ENCODE measurements around the gene MAP1LC3A.

The MAP1LC3A gene

GRCh38 chr20:34530342-34530741 lies 28.2 kb upstream of the MAP1LC3A start:
- DNase-seq: no peak

GRCh38 chr20:34531608-34532265 lies 26.8 kb upstream of the MAP1LC3A start:
- DNase-seq: no peak

GRCh38 chr20:34532320-34532719 lies 26.2 kb upstream of the MAP1LC3A start:
- DNase-seq: no peak

- no peak for DNase-seq
Measured at GRCh38 chr20:34532756-34533155, 25.8 kb upstream of the MAP1LC3A start.

GRCh38 chr20:34534391-34535165 lies 23.9 kb upstream of the MAP1LC3A start:
- DNase-seq: no peak

- no peak for DNase-seq
Measured at GRCh38 chr20:34535301-34535840, 23.1 kb upstream of the MAP1LC3A start.

GRCh38 chr20:34535857-34536256 lies 22.7 kb upstream of the MAP1LC3A start:
- no peak for DNase-seq

- DNase-seq: peak; percentile 71
Measured at GRCh38 chr20:34536798-34537394, 21.6 kb upstream of the MAP1LC3A start.

GRCh38 chr20:34537651-34538050 lies 20.9 kb upstream of the MAP1LC3A start:
- no peak for DNase-seq

- peak; percentile 71 for DNase-seq
Measured at GRCh38 chr20:34538671-34539123, 19.8 kb upstream of the MAP1LC3A start.

GRCh38 chr20:34539756-34540155 lies 18.8 kb upstream of the MAP1LC3A start:
- DNase-seq: no peak

GRCh38 chr20:34540596-34541263 lies 17.8 kb upstream of the MAP1LC3A start:
- no peak for DNase-seq

GRCh38 chr20:34541264-34541901 lies 17.1 kb upstream of the MAP1LC3A start:
- peak; percentile 32 for DNase-seq

- no peak for DNase-seq
Measured at GRCh38 chr20:34541917-34542316, 16.6 kb upstream of the MAP1LC3A start.

- DNase-seq: no peak
Measured at GRCh38 chr20:34542439-34542838, 16.1 kb upstream of the MAP1LC3A start.

- DNase-seq: no peak
Measured at GRCh38 chr20:34543463-34544056, 15.0 kb upstream of the MAP1LC3A start.

GRCh38 chr20:34544109-34544796 lies 14.3 kb upstream of the MAP1LC3A start:
- DNase-seq: peak; percentile 41

- no peak for DNase-seq
Measured at GRCh38 chr20:34546751-34547181, 11.8 kb upstream of the MAP1LC3A start.

- DNase-seq: no peak
Measured at GRCh38 chr20:34547844-34548613, 10.5 kb upstream of the MAP1LC3A start.

- DNase-seq: no peak
Measured at GRCh38 chr20:34549291-34549928, 9.1 kb upstream of the MAP1LC3A start.
